HEK293T (cell line): ENCODE data around the gene CNTN3.

ENCODE experiments used
- CTCF ChIA-PET: fragments of 350-600 bp; formaldehyde crosslinking; extraction: SDS; loops from one replicate; lab custom pipeline; 2021; ENCODE audit warnings: antibody characterized with exemption, inconsistent platforms; lab: Yijun Ruan, JAX
- POLR2A ChIA-PET: fragments of 350-600 bp; formaldehyde crosslinking; extraction: SDS; loops from one replicate; lab custom pipeline; 2020; ENCODE audit warnings: antibody characterized with exemption, inconsistent platforms; lab: Yijun Ruan, JAX
- DNase-seq: peaks from one replicate; pipeline ENCODE4 v3.0.0; 2012; ENCODE audit warnings: mixed read lengths; ENCODE audit errors: extremely low spot score
- ARNT ChIP-seq: fragments of 450-650 bp; IDR thresholded peaks from 2 replicates; pipeline ENCODE4 v1.6.1; 2017; ENCODE audit warnings: mild to moderate bottlenecking
- BHLHE40 ChIP-seq: fragments of 450-650 bp; IDR thresholded peaks from 2 replicates; pipeline ENCODE4 v1.6.1; 2016; ENCODE audit warnings: mild to moderate bottlenecking, moderate library complexity, borderline replicate concordance
- CTBP1 ChIP-seq: fragments of 450-650 bp; IDR thresholded peaks from 2 replicates; pipeline ENCODE4 v1.6.1; 2016; ENCODE audit warnings: borderline replicate concordance
- ELF4 ChIP-seq: fragments of 450-650 bp; IDR thresholded peaks from 2 replicates; pipeline ENCODE4 v1.6.1; 2017; ENCODE audit warnings: antibody characterized with exemption
- FOXA1 ChIP-seq: fragments of 450-650 bp; IDR thresholded peaks from 2 replicates; pipeline ENCODE4 v1.6.1; 2016; ENCODE audit warnings: mild to moderate bottlenecking
- FOXK2 ChIP-seq: fragments of 450-650 bp; IDR thresholded peaks from 2 replicates; pipeline ENCODE4 v1.6.1; 2016; ENCODE audit warnings: mild to moderate bottlenecking
- FOXM1 ChIP-seq: fragments of 450-650 bp; IDR thresholded peaks from 2 replicates; pipeline ENCODE4 v1.6.1; 2017; ENCODE audit warnings: mild to moderate bottlenecking, borderline replicate concordance
- HDGF ChIP-seq: fragments of 450-650 bp; IDR thresholded peaks from 2 replicates; pipeline ENCODE4 v1.6.1; 2017; ENCODE audit warnings: antibody characterized with exemption, borderline replicate concordance
- L3MBTL2 ChIP-seq: fragments of 450-650 bp; conservative IDR thresholded peaks from 2 replicates; pipeline ENCODE4 v1.6.1; 2016; ENCODE audit warnings: mild to moderate bottlenecking
- LEF1 ChIP-seq: fragments of 450-650 bp; IDR thresholded peaks from 2 replicates; pipeline ENCODE4 v1.6.1; 2017; ENCODE audit warnings: mild to moderate bottlenecking, borderline replicate concordance
- NFRKB ChIP-seq: fragments of 450-650 bp; IDR thresholded peaks from 2 replicates; pipeline ENCODE4 v1.6.1; 2016; ENCODE audit warnings: mild to moderate bottlenecking, moderate library complexity
- SP1 ChIP-seq: fragments of 450-650 bp; IDR thresholded peaks from 2 replicates; pipeline ENCODE4 v1.6.1; 2017
- SUZ12 ChIP-seq: fragments of 450-650 bp; IDR thresholded peaks from 2 replicates; pipeline ENCODE4 v1.6.1; 2016; ENCODE audit warnings: mild to moderate bottlenecking
- TARDBP ChIP-seq: fragments of 450-650 bp; IDR thresholded peaks from 2 replicates; pipeline ENCODE4 v1.6.1; 2016
- ZNF384 ChIP-seq: fragments of 450-650 bp; IDR thresholded peaks from 2 replicates; pipeline ENCODE4 v1.6.1; 2016
- TF ChIP-seq, protein P1 (sequence below): fragments of 450-650 bp; IDR thresholded peaks from 2 replicates; pipeline ENCODE4 v1.6.1; 2016

The CNTN3 gene

DNA sequence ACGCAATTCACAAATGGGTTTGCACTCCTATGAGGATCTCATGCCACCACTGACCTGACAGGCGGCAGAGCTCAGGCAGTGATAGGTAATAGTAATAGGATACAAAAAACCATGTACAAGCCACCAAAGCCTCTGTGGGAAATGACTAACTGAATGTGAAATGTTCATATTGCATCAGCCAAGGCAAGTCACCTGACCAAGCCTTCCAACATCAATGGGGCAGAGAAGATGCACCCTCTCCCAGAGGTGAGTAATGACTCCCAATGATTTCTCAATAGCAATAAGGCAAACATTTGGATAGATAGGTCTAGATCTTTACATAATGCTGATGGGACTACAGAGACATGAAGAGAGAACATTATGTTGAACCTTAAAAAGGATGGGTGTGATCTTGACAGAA is 14.9 kb downstream of the CNTN3 start:
- TF ChIP-seq BHLHE40 (no peak), LEF1 (no peak), FOXM1 (no peak)
- ChIA-PET POLR2A (no interaction called here), CTCF (no interaction called here)
- DNase-seq: no peak

DNA sequence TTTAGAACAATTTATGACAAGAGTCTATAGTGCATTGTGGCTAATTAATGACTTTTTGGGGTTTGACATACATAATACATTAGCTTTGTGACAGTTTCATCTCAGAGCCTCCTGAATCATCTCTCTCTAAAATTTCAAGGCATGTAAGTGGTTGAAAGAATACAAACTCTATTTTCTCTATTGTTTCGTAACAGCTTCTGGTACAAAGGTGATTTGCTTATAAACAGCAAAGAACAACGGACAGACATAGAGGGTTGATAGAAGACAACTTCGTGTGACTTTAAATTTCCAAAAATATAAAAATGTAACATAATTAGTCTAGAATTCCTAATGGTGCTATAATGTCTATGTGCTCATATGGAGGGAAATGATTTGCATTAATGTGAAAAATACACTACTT is 21.3 kb downstream of the CNTN3 start:
- ChIA-PET CTCF (no interaction called here), POLR2A (no interaction called here)
- TF ChIP-seq CTBP1 (no peak), ARNT (no peak), ZNF384 (no peak), ELF4 (no peak), L3MBTL2 (no peak), FOXM1 (no peak), SP1 (no peak), HDGF (no peak), TARDBP (no peak), SUZ12 (no peak), BHLHE40 (no peak), FOXA1 (no peak)
- TF ChIP-seq, protein P1, sequence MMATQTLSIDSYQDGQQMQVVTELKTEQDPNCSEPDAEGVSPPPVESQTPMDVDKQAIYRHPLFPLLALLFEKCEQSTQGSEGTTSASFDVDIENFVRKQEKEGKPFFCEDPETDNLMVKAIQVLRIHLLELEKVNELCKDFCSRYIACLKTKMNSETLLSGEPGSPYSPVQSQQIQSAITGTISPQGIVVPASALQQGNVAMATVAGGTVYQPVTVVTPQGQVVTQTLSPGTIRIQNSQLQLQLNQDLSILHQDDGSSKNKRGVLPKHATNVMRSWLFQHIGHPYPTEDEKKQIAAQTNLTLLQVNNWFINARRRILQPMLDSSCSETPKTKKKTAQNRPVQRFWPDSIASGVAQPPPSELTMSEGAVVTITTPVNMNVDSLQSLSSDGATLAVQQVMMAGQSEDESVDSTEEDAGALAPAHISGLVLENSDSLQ: no peak
- no peak for DNase-seq

DNA sequence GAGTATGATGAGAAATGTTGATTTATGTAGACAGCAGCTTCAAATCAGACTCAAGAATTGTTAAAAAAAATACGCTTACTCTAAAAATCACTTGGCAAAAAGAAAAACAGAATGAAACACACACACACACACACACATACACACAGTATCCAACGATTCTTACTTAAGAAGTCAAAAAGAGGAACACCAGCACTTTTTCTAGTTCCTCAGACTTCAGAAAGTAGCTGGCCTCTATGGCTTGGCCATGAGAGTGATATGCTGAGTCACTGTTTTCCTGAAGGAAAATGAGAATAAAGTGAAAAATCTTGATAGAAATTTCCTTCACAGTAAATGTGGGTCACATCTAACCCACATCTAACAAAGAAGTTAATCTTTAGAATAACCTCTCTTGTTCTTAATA is 22.1 kb downstream of the CNTN3 start:
- no peak for DNase-seq
- ChIA-PET CTCF (no interaction called here), POLR2A (no interaction called here)
- TF ChIP-seq, protein P1: no peak
- no peak for TF ChIP-seq CTBP1
- TF ChIP-seq L3MBTL2: no peak
- no peak for TF ChIP-seq LEF1
- no peak for TF ChIP-seq ZNF384
- TF ChIP-seq BHLHE40: no peak
- TF ChIP-seq ARNT: no peak
- TF ChIP-seq FOXK2: no peak
- no peak for TF ChIP-seq FOXM1
- no peak for TF ChIP-seq ELF4
- no peak for TF ChIP-seq TARDBP
- TF ChIP-seq HDGF: no peak
- no peak for TF ChIP-seq SUZ12
- TF ChIP-seq NFRKB: no peak
- no peak for TF ChIP-seq FOXA1
- no peak for TF ChIP-seq SP1

DNA sequence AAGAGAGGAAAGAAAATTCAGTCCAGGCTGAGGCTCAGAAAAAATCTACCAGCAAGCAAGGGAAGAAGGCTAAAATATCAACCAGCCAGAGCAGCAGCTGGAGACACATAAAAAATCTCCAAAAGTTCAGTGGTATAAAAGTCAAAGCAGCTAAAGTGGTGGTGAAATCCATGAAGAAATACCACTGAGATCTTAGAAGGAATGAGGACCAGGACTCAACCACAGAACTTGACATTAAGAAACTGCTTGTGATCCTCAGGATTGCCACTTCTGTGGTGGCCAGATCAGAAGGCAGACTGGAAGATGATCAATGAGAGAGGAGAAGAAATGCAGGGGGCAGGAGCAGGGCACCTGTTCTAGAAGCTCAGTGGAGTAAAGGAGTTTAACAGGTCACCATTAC is 22.5 kb downstream of the CNTN3 start:
- no peak for TF ChIP-seq BHLHE40
- TF ChIP-seq FOXM1: no peak
- TF ChIP-seq LEF1: no peak
- TF ChIP-seq ZNF384: no peak
- TF ChIP-seq SP1: no peak
- TF ChIP-seq HDGF: no peak
- TF ChIP-seq ELF4: no peak
- TF ChIP-seq FOXA1: no peak
- no peak for TF ChIP-seq ARNT
- TF ChIP-seq FOXK2: no peak
- no peak for TF ChIP-seq L3MBTL2
- TF ChIP-seq, protein P1: no peak
- TF ChIP-seq SUZ12: no peak
- TF ChIP-seq TARDBP: no peak
- no peak for TF ChIP-seq CTBP1
- TF ChIP-seq NFRKB: no peak
- no peak for DNase-seq
- ChIA-PET CTCF (no interaction called here), POLR2A (no interaction called here)

DNA sequence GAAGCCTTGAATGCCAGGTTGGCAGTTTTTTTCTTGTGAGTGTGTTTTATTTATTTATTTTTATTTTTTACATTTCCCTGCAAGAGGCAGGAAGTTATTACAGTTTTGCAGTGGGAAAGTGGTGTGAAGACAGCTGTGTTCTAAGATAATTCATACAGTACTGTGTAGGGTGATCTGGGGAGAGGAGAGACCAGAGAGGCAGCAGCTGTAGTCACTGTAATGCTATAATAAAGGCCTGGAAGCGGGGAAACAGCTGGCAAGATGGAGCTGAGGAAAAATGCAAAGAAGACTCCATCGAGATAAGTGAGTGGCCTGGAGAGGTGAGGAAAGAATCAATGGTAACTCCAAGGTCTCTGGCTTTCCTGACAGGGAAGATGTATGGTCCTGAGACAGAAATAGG is 23.1 kb downstream of the CNTN3 start:
- POLR2A ChIA-PET: no interaction called here
- no peak for DNase-seq
- TF ChIP-seq HDGF: no peak
- TF ChIP-seq SP1: no peak
- no peak for TF ChIP-seq TARDBP
- TF ChIP-seq NFRKB: no peak
- TF ChIP-seq FOXK2: no peak
- TF ChIP-seq LEF1: no peak
- no peak for TF ChIP-seq SUZ12
- no peak for TF ChIP-seq ARNT
- TF ChIP-seq ZNF384: no peak
- no peak for TF ChIP-seq ELF4
- no peak for TF ChIP-seq FOXM1
- no peak for TF ChIP-seq FOXA1
- no peak for TF ChIP-seq L3MBTL2
- TF ChIP-seq BHLHE40: no peak
- TF ChIP-seq CTBP1: no peak
- TF ChIP-seq, protein P1: no peak
- CTCF ChIA-PET: no interaction called here
